ENCODE results near the gene RAI1.

- TF ChIP-seq POLR2A (IDR thresholded peaks at IDR 0.05), result no peak
- TF ChIP-seq, protein P1, sequence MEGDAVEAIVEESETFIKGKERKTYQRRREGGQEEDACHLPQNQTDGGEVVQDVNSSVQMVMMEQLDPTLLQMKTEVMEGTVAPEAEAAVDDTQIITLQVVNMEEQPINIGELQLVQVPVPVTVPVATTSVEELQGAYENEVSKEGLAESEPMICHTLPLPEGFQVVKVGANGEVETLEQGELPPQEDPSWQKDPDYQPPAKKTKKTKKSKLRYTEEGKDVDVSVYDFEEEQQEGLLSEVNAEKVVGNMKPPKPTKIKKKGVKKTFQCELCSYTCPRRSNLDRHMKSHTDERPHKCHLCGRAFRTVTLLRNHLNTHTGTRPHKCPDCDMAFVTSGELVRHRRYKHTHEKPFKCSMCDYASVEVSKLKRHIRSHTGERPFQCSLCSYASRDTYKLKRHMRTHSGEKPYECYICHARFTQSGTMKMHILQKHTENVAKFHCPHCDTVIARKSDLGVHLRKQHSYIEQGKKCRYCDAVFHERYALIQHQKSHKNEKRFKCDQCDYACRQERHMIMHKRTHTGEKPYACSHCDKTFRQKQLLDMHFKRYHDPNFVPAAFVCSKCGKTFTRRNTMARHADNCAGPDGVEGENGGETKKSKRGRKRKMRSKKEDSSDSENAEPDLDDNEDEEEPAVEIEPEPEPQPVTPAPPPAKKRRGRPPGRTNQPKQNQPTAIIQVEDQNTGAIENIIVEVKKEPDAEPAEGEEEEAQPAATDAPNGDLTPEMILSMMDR (IDR thresholded peaks at IDR 0.05), result no peak
- TF ChIP-seq EP300 (IDR thresholded peaks at IDR 0.05), result no peak
Measured at GRCh38 chr17:17693253-17694168, 12.3 kb downstream of the RAI1 start.

Measured in ovary (tissue), 3 donors.